Activated CD4-positive, alpha-beta T cell treated with anti-CD3 and anti-CD28 coated beads, Interleukin-10, Interleukin-2, amounts not matched to agents 100 ng/mL and 50 ng/mL, durations not matched to agents 16 hours and 8 hours (primary cell): ENCODE results near the gene KCNIP3.

Experiments used
- DNase-seq: peaks from one replicate; pipeline ENCODE4 v3.0.0-alpha.2; 2020

KCNIP3 gene

DNA sequence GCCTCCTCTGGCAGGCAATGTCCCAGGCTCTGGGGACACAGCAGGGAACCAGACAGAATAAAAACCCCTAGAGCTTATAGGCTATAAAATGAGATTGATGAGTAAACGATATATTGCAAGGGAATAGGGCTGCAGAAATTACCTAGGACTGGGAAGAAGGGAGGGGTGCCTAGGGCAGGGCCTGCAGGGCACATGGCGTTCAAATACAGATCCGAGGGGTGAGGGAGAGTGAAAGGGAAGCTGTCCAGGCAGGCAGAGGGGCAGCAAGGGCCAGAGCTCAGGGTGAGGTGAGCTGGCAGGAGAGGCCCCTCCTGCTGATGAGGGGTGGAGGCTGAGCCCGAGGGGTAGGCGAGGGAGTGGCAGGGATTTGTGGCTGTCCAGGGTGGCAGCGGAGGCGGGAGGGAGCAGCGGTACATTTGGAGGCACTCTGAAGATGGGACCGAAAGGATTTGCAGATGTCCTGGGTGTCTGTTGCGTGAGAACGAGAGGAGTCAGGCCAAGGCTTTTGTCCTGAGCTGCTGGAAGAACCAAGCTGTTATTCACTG lies 33.7 kb downstream of the KCNIP3 start:
- no peak for DNase-seq

DNA sequence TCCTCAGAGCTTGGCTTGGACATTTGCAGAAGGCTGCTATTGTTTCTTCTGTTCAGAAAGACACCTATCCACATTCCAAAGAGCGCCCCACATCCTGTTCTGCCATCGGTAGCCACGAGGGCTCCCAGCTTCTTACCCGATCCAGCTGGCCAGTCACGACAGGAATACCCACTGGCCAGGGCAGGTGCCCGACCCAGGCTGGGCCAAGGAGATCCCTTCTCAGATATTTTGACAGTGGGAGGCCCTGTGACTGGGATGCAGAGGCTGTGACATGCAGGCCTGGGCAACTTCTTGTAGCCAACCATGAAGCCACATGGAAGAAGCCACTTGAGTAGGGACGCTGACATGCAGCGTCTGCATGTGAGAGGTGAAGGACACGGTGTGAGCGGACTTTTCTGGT lies 34.5 kb downstream of the KCNIP3 start:
- DNase-seq: no peak

DNA sequence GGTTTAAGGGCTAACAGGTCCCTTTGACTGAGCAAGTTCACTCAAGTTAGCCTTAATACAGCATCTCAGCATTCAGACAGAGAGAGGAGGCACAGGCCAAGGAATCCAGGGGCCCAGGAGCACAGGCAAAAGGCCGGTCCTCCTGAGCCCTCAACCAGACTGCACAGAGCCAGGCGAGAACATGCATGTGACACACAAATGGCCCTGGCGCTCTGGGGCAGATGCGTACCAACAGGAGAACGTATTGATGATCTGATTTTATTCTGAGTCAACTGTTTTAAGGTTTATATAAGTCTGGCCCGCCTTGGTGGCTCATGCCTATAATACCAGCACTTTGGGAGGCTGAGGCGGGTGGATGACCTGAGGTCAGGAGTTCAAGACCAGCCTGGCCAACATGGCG lies 34.9 kb downstream of the KCNIP3 start:
- no peak for DNase-seq

DNA sequence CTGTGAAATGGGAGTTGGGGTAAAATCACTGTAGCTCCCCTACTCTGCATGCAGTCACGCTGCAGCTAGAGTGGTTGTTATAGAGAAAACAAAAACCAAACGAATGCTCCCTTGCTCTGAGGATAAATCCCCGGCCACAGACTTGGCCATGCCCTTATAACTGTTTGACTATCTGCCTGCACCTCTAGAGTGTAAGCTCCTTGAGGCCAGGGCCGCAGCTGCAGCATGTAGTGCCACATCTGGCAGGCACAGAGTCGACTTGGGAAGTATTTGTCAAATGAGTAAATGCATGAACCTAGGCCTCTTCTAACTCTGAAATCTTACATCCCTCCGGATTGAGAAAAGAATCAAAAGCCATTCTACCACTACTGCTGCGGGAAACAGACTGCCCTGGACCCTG lies 35.9 kb downstream of the KCNIP3 start:
- no peak for DNase-seq

DNA sequence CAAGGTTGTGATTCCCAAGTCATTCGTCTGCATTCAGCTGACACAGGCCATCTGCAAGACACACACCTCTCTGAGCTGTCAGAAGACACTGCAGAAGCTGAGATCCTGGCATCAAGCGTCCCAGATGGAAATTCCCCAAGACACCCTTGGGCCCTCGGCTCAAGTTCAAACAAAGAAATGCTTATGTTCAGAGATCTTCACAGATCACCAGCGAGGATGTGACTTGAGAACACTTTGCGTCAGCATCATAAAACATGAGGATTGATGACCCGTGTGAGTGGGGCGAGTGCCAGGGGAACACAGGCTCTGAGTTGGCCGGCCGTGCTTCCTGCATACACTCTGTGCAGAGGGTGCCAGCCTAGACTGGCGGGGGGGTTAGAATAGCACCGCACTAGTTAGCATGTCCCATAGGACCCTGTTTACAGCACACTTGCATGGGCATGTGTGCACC lies 36.8 kb downstream of the KCNIP3 start:
- no peak for DNase-seq

DNA sequence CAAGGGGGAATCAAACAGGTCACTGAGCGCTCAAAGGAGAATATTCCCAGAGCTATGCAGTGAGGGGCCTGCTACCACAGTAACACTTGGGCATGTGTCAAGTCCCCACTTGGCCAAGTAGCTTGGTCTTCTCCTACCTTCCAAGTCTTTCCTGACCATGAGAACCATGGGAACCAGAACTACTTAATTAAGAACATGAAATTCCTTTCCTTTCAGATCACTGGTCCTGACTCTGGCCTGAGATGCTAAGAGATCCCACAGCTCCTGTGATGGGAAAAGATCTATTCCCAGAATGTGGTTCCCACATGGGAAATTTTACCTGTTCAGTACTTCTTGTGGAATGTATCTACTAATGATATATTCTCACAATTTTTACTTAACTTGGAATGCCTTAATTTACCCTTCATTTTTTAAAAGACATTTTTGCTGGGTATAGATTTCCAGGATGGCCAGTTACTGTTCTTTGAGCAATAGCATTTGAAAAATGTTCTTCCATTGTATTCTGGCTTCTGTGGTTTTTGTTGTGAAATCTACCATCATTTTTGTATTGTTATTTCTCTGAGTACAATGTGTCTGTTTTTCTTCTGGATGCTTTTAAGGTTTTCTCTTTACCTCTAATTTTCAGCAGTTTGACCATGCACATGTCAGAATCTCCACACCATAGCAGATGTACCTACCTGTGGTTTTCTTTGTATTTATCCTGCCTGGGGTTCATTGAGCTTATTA lies 37.9 kb downstream of the KCNIP3 start:
- DNase-seq: no peak

DNA sequence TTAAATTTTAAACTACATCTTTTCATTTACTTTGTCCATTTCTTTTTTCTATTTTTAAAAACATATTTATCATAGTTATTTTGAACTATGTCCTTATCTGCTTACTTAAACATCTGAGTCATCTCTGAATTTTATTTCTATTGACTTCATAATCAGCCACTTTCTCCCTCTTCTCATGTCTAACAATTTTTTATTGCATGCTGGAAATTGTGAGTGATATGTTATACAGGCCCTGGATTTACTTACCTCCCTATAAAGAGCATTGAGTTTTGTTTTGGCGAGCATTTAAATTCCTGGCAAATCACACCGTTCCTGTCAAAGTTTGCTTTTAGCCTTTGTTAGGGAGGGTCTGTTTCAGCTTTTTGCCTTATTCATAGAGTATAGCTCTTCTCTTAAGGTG lies 39.3 kb downstream of the KCNIP3 start:
- no peak for DNase-seq

DNA sequence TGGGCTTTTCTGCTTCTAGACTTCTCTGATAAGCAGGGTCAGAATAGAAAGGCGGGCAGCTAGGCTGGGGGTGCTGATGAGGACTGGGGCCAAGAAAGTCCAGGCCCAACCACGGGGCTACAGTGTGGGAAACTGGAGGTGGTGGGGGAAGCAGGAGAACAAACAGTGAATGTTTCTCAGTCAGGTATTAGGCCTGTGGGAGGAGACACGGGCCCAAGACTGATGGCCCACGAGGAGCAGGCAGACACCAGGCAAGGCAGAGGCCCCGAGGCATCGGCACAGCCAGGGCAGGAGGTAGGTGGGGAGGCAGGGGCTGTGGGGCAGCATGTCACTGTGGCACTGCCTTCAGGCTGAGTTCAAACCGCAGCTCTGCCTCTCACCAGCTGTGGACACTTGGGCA lies 40.7 kb downstream of the KCNIP3 start:
- DNase-seq: no peak

DNA sequence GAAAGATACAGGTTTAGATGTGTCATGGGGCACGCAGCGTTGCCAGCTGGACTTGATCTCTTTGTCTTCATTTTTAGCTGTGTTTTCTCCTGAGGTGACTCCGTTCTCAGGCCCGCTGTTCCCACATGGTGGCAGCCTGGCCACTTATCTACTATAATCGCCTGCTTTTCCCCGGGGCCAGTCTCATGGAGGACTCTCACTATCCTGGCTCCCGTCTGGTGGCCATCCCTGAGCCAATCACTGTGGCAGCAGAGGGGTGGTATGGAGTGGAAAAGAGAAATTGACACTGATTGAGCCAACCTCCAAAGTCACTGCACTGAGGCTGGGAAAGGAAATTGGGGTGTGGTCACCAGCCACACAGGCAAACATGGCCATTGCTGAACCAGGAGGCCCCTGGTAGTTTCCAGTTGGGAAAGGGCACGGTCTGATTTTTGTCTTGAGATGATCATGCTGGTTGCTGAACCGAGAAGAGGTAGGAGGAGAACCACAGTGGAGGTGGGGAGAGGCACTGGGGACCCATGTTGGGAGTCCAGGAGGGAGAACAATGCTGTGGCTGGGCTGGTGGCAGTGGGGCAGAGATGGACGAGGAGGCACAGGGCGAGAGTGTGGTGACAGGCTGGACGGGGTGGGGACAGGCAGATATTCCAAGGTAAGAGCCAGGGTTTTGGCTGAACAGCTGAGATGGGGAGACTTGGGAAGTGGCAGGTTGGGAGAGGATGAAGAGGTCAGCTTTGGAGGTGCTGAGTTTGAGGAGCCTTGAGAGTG lies 45.6 kb downstream of the KCNIP3 start:
- DNase-seq: no peak

DNA sequence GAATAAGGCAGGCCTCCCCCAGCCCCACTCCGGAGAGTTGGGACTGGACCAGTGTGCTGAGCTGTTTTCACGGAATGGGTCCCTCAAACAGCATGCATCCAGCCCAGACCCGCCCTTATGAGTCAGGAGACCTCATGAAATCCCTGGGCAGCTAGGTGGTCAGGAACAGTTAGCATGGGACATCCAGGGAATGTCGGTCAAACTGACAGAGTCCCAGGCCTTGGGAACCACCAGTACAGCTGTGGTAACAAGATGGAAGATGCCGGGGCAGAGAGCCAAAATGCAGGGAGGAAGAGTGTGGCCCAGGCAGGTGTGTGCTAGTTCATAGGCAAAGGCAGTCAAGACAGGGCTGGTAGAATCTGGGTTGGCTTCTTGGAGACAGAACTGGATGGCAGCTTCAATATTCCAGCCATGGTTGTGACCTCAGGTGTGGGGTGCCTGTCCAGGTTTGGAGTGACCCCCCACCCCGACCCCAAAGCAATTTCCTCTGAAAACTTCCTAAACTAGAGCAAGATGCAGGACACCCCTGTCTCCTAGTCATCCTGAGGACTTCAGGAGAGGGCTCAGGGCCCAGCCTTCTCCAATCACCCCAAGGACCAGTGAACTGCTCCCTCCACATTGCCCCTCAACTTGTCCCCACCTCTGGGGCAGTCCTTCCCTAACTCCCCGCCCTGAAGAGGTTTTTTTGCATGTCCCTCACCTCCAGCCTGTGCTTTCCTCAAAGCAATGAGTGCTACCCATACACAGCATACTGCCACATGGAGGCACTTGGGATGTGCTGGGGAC lies 46.5 kb downstream of the KCNIP3 start:
- DNase-seq: no peak

DNA sequence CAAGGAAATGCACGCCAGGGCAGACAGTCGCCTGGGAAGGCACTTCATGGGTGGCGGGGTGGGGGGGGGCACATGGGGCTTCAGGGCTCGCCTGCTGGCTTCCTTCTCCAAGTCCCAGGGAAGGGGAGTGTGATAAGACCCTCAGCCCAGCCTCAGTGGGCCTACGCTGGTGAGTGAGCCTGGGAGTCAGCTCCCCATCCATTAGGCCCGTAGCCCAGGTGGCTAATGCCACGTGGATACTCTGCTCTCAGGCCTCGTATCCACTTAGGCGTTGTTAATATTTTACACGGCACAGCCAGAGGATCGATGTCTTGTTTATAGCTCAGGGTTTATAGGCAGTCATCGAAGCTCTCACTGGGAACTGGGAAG lies 47.1 kb downstream of the KCNIP3 start:
- no peak for DNase-seq

DNA sequence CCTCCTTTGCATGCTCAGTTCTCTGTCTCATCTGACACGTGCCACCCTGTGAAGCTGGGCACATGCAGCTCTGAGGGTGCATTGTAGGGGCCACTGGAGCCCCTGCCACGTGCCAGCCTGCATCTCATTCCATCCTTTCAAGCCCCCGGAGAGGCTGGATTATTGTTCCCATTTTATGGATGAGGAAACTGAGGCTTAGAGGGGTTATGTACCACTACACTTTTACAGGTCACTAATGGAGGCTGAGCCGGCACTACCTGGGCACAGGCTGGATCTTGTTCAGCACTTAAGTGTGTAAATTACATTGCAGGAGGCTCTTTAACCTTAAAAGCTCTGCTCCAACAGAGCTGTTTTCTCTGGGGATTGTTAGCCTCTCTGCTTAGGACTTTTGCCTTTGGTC lies 47.5 kb downstream of the KCNIP3 start:
- no peak for DNase-seq

DNA sequence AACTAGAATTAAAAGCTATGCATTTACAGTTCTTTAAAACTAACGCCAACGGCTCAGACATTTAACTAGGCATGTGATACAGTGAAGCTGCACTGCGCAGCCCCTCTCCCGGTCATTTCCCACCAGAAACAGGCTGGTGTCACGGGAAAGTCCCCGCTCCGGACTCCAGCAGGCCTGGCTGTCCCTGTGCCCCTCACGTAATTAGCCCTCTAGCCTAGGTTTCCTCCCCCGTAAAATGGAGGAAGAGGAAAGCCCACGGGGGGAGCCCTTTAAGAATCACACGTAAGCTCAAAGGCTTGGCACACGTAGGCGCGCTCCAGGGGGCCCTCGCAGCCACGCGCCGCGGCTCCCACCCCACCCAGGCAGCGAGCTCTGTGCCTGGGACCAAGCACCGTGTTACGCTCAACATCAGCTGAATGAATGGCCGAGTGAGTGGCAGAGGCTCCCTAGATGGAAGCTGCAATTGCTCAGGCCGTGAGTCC lies 48.0 kb downstream of the KCNIP3 start:
- DNase-seq: no peak

DNA sequence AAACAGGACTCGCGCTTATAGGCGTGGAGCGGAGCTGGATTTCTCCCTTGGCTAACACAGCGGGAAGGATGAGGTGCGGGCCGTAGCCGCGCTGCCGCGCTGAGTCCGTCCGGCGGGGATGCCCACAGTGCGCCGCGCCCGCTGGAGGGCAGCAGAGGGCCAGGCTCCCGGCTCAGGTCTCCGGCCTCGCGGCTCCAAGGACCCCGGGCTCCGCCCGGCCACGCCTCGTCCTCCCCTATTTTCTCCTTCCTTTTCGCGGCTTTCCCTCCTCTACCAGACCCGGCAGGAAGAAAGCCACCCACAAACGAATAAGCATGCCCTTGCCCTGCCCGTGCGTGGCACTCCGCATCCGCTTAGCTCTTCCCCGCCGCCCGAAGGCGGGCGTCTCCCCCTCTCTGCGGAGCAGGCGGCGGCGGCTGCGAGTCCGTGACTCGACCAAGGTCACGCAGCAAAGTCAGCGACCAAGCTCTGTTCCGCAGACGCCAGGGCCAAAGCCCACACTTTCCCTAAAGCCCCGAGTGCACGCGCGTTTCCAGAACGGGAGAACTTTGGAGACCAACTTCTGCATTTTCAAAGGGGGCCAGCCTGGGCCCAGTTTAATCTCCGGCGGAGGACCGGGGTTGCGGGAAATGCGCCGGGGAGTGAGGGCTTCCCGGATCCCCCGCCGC lies 48.5 kb downstream of the KCNIP3 start:
- peak; percentile 71 for DNase-seq

DNA sequence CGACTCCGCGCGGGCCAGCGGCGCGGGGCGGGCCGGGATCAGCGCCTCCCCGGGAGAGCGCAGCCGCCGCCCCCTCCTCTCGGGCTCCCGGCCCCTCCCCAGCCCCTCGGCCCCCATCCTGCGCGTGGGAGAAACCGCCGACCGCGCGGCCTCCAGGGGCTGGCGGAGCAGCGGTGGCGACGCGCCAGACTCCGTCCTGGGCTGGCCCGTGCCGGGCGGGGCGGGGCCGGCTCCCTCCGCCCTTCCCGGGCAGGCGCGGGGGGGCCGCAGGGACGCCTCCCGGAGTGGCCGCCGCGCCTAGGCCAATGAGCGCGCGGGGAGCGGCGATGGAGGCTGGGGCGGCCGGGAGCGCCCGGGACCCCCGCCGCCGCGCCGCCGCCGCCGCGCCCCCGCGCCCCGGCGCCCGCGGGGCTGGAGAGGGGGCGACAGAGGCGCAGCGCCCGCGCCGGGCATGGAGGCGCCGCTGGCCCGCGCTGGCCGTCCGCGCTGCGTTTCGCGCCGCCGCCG lies 49.1 kb downstream of the KCNIP3 start:
- DNase-seq: no peak

DNA sequence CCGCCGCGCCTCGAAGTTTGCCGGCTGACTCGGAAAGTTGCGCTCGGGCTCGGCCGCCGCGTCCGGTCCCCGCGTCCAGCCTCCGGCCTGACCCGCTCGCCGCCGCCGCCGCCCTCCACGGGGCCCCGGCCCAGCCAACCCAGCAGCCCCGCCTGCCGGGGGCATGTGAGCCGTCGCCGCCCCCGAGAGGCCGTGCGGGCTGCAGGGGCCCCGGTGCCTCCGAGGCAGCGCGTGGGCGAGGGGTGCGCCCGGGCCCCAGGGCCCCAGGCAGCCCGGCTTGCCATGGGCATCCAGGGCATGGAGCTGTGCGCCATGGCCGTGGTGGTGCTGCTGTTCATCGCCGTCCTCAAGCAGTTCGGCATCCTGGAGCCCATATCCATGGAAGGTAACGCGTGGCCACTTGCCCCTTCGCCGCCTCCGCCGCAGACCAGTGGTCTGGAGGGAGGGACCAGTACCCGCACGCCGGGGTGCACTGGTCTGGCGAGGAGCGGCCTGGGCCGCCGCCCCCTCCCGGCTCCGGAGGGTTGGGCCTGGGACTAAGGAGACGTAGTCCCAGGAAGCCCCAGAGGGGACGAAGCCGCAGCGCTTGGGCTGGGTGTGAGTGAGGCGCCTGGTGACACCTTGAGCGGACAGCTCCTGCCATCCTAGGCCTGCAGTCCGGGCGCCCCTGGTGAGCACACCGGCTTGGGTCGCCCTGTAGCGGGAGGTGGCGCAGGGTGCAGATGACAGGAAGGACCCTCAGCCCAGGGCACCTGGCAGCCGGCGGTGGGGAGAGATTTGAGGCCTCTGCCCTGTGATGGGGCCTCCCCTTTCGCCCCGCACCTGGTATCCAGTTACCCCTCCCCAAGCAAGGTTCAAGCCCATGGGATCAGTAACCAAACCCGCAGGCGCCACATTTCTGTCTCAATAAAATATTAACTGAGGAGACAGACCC lies 49.9 kb downstream of the KCNIP3 start:
- DNase-seq: no peak

DNA sequence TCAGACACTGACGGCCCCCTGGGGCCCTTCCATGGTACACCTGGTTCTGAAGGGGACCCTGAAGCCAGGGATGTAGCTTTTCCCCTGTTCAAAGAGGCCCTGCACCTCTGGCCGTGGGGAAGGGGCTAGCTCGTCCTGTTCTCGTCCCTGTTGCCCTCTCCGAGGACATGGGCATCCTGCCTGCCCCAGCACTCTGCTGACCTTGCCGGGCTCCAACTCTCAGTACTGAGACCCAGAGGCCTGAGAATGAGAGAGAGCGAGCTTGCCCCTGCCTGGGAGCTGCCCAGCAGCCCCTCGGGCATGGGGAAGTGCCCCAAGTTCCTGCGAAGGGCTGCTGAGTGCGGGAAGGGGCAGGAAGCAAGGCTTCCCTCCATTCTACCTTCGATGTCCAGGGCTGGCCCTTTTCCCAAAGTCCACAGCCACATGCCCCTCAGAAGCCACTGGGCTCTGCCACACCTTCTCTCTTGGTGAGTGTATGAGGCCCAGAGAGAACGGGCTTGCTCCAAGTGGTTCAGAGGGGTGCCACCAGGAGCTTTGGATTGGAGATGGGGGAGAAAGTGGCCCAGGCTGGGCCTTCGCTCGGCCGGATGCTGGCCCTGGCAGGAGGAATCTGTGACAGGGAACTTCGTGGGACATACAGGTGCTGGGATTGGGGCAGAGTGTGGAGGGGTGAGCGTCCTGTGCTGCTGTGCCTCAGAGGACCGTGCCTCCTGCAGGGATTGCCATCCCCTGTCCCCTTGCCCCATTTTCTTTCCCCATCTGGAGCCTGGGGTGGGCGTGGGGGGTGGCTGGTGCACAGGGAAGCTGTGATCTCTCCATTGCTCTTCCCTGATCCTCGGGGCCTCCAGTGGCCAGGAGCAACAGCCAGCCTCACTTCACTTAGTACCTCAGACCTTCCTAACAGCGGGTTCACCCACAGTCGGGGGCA lies 50.8 kb downstream of the KCNIP3 start:
- DNase-seq: no peak

DNA sequence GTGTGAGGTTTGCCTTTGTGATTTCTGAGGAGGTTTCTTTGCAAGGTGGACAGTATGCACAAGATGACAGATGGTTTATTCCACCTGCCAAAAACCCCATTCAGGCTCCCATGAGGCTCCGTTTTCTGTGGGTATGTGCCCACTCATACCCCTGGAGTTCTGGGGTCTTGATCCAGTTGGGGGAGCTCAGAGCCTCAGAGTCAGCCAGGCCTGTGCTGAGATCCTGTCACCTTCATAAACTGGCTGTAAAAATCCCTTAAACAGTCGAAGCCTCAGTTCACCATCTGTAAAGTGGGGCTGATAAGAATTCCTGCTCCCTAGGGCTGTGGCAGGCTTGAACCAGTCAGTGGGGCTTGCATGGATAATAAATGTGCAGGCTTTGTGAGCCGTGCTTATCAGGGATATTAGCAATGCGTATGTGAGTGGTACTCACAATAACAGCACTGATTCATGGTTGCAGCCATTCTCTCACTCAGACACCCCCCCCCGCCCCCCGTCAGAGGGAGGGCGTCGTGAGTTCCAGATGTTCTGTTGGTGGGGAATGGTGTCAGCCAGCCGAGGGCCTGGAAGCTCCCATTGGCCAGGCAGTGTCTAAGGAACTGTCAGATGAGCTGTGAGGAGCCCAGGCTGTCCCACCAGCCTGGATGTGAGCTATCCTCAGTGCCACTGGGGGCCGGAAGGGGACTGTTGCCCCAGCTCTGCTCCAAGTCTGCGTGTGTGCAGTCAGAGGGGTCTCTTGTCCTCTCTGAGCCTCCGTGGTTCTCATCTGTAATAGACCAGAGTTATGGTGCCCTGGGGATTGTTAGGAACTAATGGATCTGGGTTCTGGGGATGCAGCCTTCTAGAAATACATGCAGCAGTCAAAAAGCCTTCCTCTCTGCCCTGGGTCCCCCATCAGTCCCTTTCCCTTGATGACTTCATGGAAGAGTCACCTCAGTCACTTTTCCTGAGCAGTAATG lies 51.7 kb downstream of the KCNIP3 start:
- DNase-seq: no peak
